Ovary (tissue), 9 donors: ENCODE measurements around the gene RAB40C. TPM values are rescaled to one million over a fixed set of nuclear protein-coding genes. Genes with fewer than 3 reads are reported as not detected.
A peak's percentile ranks its signal among the peaks of the same experiment; 100 is the strongest.

ENCODE experiments used
- DNase-seq, 5 donors: peaks; one replicate each; pipeline ENCODE4 v3.0.0-alpha.2; 2019 to 2020
- H3K27ac ChIP-seq, 2 donors: fragments of 200-600 bp; one replicate each; pipeline versions ENCODE4 v1.5.1 to v1.8.0; 2019 to 2022
- H3K27me3 ChIP-seq: fragments of 200-600 bp; one replicate; pipeline ENCODE4 v1.8.0; 2022
- H3K36me3 ChIP-seq: fragments of 200-600 bp; sonication (generic); one replicate; pipeline ENCODE4 v1.5.1; 2019
- H3K4me1 ChIP-seq: one replicate; pipeline ENCODE4 v1.8.1; 2013; ENCODE audit warnings: mild to moderate bottlenecking, moderate library complexity; ENCODE audit not compliant: insufficient read depth
- H3K4me3 ChIP-seq: fragments of 200-600 bp; sonication (generic); one replicate; pipeline ENCODE4 v1.5.1; 2017
- H3K9me3 ChIP-seq, 2 donors: fragments of 200-600 bp in 1 of 2; sonication (generic) in 1 of 2; one replicate each; pipeline versions ENCODE4 v1.5.1 to v1.8.1; 2013 to 2019; ENCODE audit warnings: mild to moderate bottlenecking in 1 of 2, moderate library complexity in 1 of 2
- CTCF ChIP-seq, 3 donors: fragments of 450-650 bp in 2 of 3; fragments of 200-600 bp in 1 of 3; IDR thresholded peaks; one replicate each; pipeline versions ENCODE4 v1.5.1 to v1.8.0; 2016 to 2022; ENCODE audit warnings: antibody characterized with exemption in 3 of 3, mild to moderate bottlenecking in 1 of 3
- EP300 ChIP-seq: sonication (generic); formaldehyde crosslinking; IDR thresholded peaks from one replicate; pipeline ENCODE4 v1.6.1; 2017; ENCODE audit warnings: antibody characterized with exemption
- POLR2A ChIP-seq: fragments of 450-650 bp; IDR thresholded peaks from one replicate; pipeline ENCODE4 v1.6.1; 2017; ENCODE audit warnings: antibody characterized with exemption, mild to moderate bottlenecking, moderate library complexity
- WGBS, 3 donors: extraction: QIAGEN DNeasy Blood & Tissue Kit in 1 of 3; methylation state at CpG; one replicate each; pipeline versions ENCODE4 v1.1.5 to v1.1.7; 2013 to 2017; 5-methylcytosine and 5-hydroxymethylcytosine counted together
- intact Hi-C, 4 donors: fragments of 100-400 bp; cut with DNase I; formaldehyde crosslinking; loops; one replicate each; pipeline versions ENCODE4 v1.11.0 to v1.15.1; 2022 to 2023
- polyA plus RNA-seq, 2 donors: library from polyadenylated mRNA; stranded (reverse); fragments of 200-250 nt in 1 of 2; fragments of 350-450 nt in 1 of 2; fragmentation: Illumina TruSeq in 1 of 2; extraction: RNeasy Lipid Tissue Mini Kit (QIAGEN cat#74804) in 1 of 2; gene quantifications; one replicate each; pipeline ENCODE4 v1.2.3, GENCODE V29; 2013 to 2014
- total RNA-seq, 7 donors: library from RNA; depleted of rRNA in 2 of 7; stranded (reverse); fragments of >200 nt in 2 of 7; fragmentation: NEBNext Ultra II Directional in 3 of 7; extraction: Animal tissue kit (Norgen Biotek cat#: 25700) in 3 of 7; gene quantifications; one replicate each; pipeline versions ENCODE4 v1.1.0 to v1.2.4, GENCODE V29; 2016 to 2023
- donor health status: DM: no; HTN: no; CAD: no; lungs with moderate emphysema.
- donor health status: DM: no; HTN: no; CAD: no.
- donor health status: Bipolar disorder and iron deficiency.
- donor health status: DM: yes; HTN: yes; CAD: no.
- donor health status: DM: no; HTN: no; CAD: no.
- donor health status: DM: yes; HTN: yes; CAD: no.

RAB40C gene
- total and polyA plus RNA-seq, 9 donors = 1.9 to 24.1 (median 21.0) TPM

GRCh38 chr16:568401-569258 is 21.2 kb upstream of the RAB40C start:
- Histone ChIP-seq H3K27ac (peak overlapping the region; percentile 62 to 89), H3K4me1 (peaks cover 42% of the 10 kb centered on the region), H3K27me3 (no peaks in the 10 kb centered on the region), H3K9me3 (no peaks in the 10 kb centered on the region), H3K4me3 (no peak overlapping the region), H3K36me3 (no peaks in the 10 kb centered on the region)
- intact Hi-C loops = loop anchor here in 1 of 4 donors (5.0 kb wide), 1 partner anchor 99 kb away; the partner anchor contains the start of gene RHOT2
- TF ChIP-seq CTCF (IDR thresholded peaks at IDR 0.05) = no peak
- no peak for TF ChIP-seq EP300
- TF ChIP-seq POLR2A = no peak
- 52 to 66% (median 55%) methylated on average over 4 to 11 of the region's 11 CpGs for WGBS, 3 donors
- no peak for DNase-seq

GRCh38 chr16:569445-570254 is 20.2 kb upstream of the RAB40C start, which contains the start of gene PIGQ:
Gene PIGQ (plus strand): TSS chr16:569968. CDS start chr16:574075, 4,107 bp downstream.
- DNase-seq = peak; percentile 80 to 87 (median 83)
- H3K36me3 ChIP-seq = no peaks in the 10 kb centered on the region
- no peak for TF ChIP-seq POLR2A
- no peak for TF ChIP-seq EP300
- TF ChIP-seq CTCF (IDR thresholded peaks at IDR 0.05) = no peak
- intact Hi-C loops = loop anchor here in 1 of 4 donors (5.0 kb wide), 1 partner anchor 98 kb away; the partner anchor contains the start of gene RHOT2
- H3K9me3 ChIP-seq = no peaks in the 10 kb centered on the region
- H3K4me3 ChIP-seq = peak within 1 kb of the TSS; percentile 61
- WGBS, 3 donors = 1% methylated on average over 36 to 87 of the region's 87 CpGs
- no peaks in the 10 kb centered on the region for H3K27me3 ChIP-seq
- peaks cover 42% of the 10 kb centered on the region for H3K4me1 ChIP-seq
- peak within 1 kb of the TSS; percentile 62 to 89 for H3K27ac ChIP-seq

GRCh38 chr16:572865-573650 is 16.8 kb upstream of the RAB40C start:
- intact Hi-C loops = no loop called here
- Histone ChIP-seq H3K4me1 (peaks cover 16% of the 10 kb centered on the region), H3K27me3 (no peaks in the 10 kb centered on the region), H3K27ac (no peak overlapping the region), H3K4me3 (no peak overlapping the region), H3K9me3 (no peaks in the 10 kb centered on the region), H3K36me3 (no peaks in the 10 kb centered on the region)
- DNase-seq = no peak
- WGBS, 3 donors = 67 to 82% (median 78%) methylated on average over 27 of the region's 27 CpGs
- TF ChIP-seq POLR2A = no peak
- TF ChIP-seq EP300 = no peak
- TF ChIP-seq CTCF (IDR thresholded peaks at IDR 0.05) = no peak
